ACC112 (cell line): ENCODE data around the gene NPAS4.
"Not testable (repeated sequence)": the region's sequence is repeated elsewhere in the genome, so short reads cannot be mapped to it uniquely, and the experiment has no call there.

Experiments
- H2AFZ ChIP-seq: fragments of 200-600 bp; sonication (generic); one replicate; pipeline ENCODE4 v1.6.0; 2017; ENCODE audit warnings: antibody characterized with exemption, low read length; ENCODE audit not compliant: unreplicated experiment
- H3K27ac ChIP-seq: fragments of 200-600 bp; sonication (generic); 2 replicates; pipeline ENCODE4 v1.5.1; 2014; ENCODE audit warnings: low read depth, mild to moderate bottlenecking, antibody characterized with exemption, low read length, moderate library complexity
- H3K27me3 ChIP-seq: fragments of 200-600 bp; sonication (generic); 2 replicates; pipeline ENCODE4 v1.6.1; 2014; ENCODE audit warnings: mild to moderate bottlenecking, antibody characterized with exemption, low read length, moderate library complexity, mixed read lengths; ENCODE audit not compliant: insufficient read depth
- H3K36me3 ChIP-seq: fragments of 200-600 bp; sonication (generic); 2 replicates; pipeline ENCODE4 v1.6.1; 2016; ENCODE audit warnings: mild to moderate bottlenecking, antibody characterized with exemption, low read length, moderate library complexity, mixed read lengths; ENCODE audit not compliant: insufficient read depth
- H3K4me1 ChIP-seq: fragments of 200-600 bp; sonication (generic); one replicate; pipeline ENCODE4 v1.6.1; 2016; ENCODE audit warnings: low read length, mixed read lengths; ENCODE audit not compliant: insufficient read depth, unreplicated experiment, control insufficient read depth
- H3K4me3 ChIP-seq: fragments of 200-600 bp; sonication (generic); 2 replicates; pipeline ENCODE4 v1.5.1; 2014; ENCODE audit warnings: mild to moderate bottlenecking, low read depth, low read length
- H3K79me2 ChIP-seq: fragments of 200-600 bp; sonication (generic); one replicate; pipeline ENCODE4 v1.6.0; 2016; ENCODE audit warnings: low read length; ENCODE audit not compliant: control insufficient read depth, unreplicated experiment, insufficient read depth

NPAS4 gene

GRCh38 chr11:66454828-66455227, 34.0 kb downstream of the NPAS4 start:
- H3K27ac ChIP-seq, result no peak overlapping the region
- no peak overlapping the region for H3K4me3 ChIP-seq
- peaks cover 4% of the 10 kb centered on the region for H3K4me1 ChIP-seq
- H3K27me3 ChIP-seq, result peaks cover 26% of the 10 kb centered on the region; the same call in 1 of the 2 replicates
- no peak overlapping the region for H2AFZ ChIP-seq
- H3K36me3 ChIP-seq, result no peaks in the 10 kb centered on the region
- no peaks in the 10 kb centered on the region for H3K79me2 ChIP-seq

GRCh38 chr11:66457826-66458225, 37.0 kb downstream of the NPAS4 start:
- no peak overlapping the region for H2AFZ ChIP-seq
- no peak overlapping the region for H3K4me3 ChIP-seq
- H3K27ac ChIP-seq, result no peak overlapping the region
- H3K27me3 ChIP-seq, result peaks cover 4% of the 10 kb centered on the region; the same call in 1 of the 2 replicates
- H3K79me2 ChIP-seq, result no peaks in the 10 kb centered on the region
- no peaks in the 10 kb centered on the region for H3K36me3 ChIP-seq
- H3K4me1 ChIP-seq, result peaks cover 4% of the 10 kb centered on the region

GRCh38 chr11:66459138-66459778, 38.4 kb downstream of the NPAS4 start:
- Histone ChIP-seq H3K27me3 (no peaks in the 10 kb centered on the region), H3K36me3 (no peaks in the 10 kb centered on the region), H3K4me1 (peaks cover 4% of the 10 kb centered on the region), H3K4me3 (no peak overlapping the region), H3K27ac (no peak overlapping the region), H3K79me2 (no peaks in the 10 kb centered on the region), H2AFZ (no peak overlapping the region)

- Histone ChIP-seq H3K27me3 (no peaks in the 10 kb centered on the region), H3K4me3 (no peak overlapping the region), H3K79me2 (no peaks in the 10 kb centered on the region), H3K36me3 (no peaks in the 10 kb centered on the region), H3K27ac (no peak overlapping the region), H2AFZ (no peak overlapping the region), H3K4me1 (peaks cover 4% of the 10 kb centered on the region)
Measured at GRCh38 chr11:66462010-66462409, 41.2 kb downstream of the NPAS4 start.

- Histone ChIP-seq H3K79me2 (no peaks in the 10 kb centered on the region), H3K36me3 (no peaks in the 10 kb centered on the region), H3K4me1 (peaks cover 8% of the 10 kb centered on the region), H3K4me3 (no peak overlapping the region), H3K27me3 (no peaks in the 10 kb centered on the region), H3K27ac (no peak overlapping the region), H2AFZ (no peak overlapping the region)
Measured at GRCh38 chr11:66462911-66463310, 42.1 kb downstream of the NPAS4 start.

GRCh38 chr11:66464116-66464515, 43.3 kb downstream of the NPAS4 start:
- H3K79me2 ChIP-seq, H3K4me3 ChIP-seq, H3K27me3 ChIP-seq, H2AFZ ChIP-seq, H3K4me1 ChIP-seq, H3K27ac ChIP-seq, H3K36me3 ChIP-seq: not testable (repeated sequence)

- Histone ChIP-seq H3K27ac (no peak overlapping the region), H3K79me2 (no peaks in the 10 kb centered on the region), H3K27me3 (no peaks in the 10 kb centered on the region), H3K36me3 (no peaks in the 10 kb centered on the region), H3K4me1 (peaks cover 7% of the 10 kb centered on the region), H2AFZ (no peak overlapping the region), H3K4me3 (no peak overlapping the region)
Measured at GRCh38 chr11:66464916-66465315, 44.1 kb downstream of the NPAS4 start.

- no peaks in the 10 kb centered on the region for H3K27me3 ChIP-seq
- H3K4me3 ChIP-seq, result peak overlapping the region; percentile 78; the same call in 1 of the 2 replicates
- H3K79me2 ChIP-seq, result no peaks in the 10 kb centered on the region
- peaks cover 7% of the 10 kb centered on the region for H3K4me1 ChIP-seq
- no peaks in the 10 kb centered on the region for H3K36me3 ChIP-seq
- no peak overlapping the region for H2AFZ ChIP-seq
- no peak overlapping the region for H3K27ac ChIP-seq
Measured at GRCh38 chr11:66465373-66466224, 44.8 kb downstream of the NPAS4 start.

- Histone ChIP-seq H2AFZ (peak within 1 kb of the TSS; percentile 78), H3K4me1 (peaks cover 7% of the 10 kb centered on the region), H3K79me2 (no peaks in the 10 kb centered on the region), H3K27me3 (no peaks in the 10 kb centered on the region), H3K27ac (no peak within 1 kb of the TSS), H3K36me3 (no peaks in the 10 kb centered on the region), H3K4me3 (peak within 1 kb of the TSS; percentile 78)
Measured at GRCh38 chr11:66466225-66467033, 45.6 kb downstream of the NPAS4 start, which contains the start of gene PELI3. PELI3 (plus strand) TSS chr11:66466905; CDS start chr11:66468129, 1,224 bp downstream.

- Histone ChIP-seq H3K27me3 (no peaks in the 10 kb centered on the region), H3K36me3 (no peaks in the 10 kb centered on the region), H3K27ac (no peak overlapping the region), H3K4me3 (peak overlapping the region; percentile 78), H3K79me2 (no peaks in the 10 kb centered on the region), H3K4me1 (peaks cover 7% of the 10 kb centered on the region), H2AFZ (peak overlapping the region; percentile 65)
Measured at GRCh38 chr11:66467034-66467659, 46.3 kb downstream of the NPAS4 start.
